GM21360 (cell line): ENCODE results near the gene TDRD9.
"Not testable (repeated sequence)": the region's sequence is repeated elsewhere in the genome, so short reads cannot be mapped to it uniquely, and the experiment has no call there.

Source experiments
- ATAC-seq: cut with Tn5 transposase; IDR thresholded peaks from one replicate; pipeline ENCODE4 v1.9.1; 2021; ENCODE audit warnings: mild to moderate bottlenecking, moderate library complexity; ENCODE audit not compliant: unreplicated experiment

TDRD9 gene, protein sequence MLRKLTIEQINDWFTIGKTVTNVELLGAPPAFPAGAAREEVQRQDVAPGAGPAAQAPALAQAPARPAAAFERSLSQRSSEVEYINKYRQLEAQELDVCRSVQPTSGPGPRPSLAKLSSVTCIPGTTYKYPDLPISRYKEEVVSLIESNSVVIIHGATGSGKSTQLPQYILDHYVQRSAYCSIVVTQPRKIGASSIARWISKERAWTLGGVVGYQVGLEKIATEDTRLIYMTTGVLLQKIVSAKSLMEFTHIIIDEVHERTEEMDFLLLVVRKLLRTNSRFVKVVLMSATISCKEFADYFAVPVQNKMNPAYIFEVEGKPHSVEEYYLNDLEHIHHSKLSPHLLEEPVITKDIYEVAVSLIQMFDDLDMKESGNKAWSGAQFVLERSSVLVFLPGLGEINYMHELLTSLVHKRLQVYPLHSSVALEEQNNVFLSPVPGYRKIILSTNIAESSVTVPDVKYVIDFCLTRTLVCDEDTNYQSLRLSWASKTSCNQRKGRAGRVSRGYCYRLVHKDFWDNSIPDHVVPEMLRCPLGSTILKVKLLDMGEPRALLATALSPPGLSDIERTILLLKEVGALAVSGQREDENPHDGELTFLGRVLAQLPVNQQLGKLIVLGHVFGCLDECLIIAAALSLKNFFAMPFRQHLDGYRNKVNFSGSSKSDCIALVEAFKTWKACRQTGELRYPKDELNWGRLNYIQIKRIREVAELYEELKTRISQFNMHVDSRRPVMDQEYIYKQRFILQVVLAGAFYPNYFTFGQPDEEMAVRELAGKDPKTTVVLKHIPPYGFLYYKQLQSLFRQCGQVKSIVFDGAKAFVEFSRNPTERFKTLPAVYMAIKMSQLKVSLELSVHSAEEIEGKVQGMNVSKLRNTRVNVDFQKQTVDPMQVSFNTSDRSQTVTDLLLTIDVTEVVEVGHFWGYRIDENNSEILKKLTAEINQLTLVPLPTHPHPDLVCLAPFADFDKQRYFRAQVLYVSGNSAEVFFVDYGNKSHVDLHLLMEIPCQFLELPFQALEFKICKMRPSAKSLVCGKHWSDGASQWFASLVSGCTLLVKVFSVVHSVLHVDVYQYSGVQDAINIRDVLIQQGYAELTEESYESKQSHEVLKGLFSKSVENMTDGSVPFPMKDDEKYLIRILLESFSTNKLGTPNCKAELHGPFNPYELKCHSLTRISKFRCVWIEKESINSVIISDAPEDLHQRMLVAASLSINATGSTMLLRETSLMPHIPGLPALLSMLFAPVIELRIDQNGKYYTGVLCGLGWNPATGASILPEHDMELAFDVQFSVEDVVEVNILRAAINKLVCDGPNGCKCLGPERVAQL (N-terminal part only)

DNA sequence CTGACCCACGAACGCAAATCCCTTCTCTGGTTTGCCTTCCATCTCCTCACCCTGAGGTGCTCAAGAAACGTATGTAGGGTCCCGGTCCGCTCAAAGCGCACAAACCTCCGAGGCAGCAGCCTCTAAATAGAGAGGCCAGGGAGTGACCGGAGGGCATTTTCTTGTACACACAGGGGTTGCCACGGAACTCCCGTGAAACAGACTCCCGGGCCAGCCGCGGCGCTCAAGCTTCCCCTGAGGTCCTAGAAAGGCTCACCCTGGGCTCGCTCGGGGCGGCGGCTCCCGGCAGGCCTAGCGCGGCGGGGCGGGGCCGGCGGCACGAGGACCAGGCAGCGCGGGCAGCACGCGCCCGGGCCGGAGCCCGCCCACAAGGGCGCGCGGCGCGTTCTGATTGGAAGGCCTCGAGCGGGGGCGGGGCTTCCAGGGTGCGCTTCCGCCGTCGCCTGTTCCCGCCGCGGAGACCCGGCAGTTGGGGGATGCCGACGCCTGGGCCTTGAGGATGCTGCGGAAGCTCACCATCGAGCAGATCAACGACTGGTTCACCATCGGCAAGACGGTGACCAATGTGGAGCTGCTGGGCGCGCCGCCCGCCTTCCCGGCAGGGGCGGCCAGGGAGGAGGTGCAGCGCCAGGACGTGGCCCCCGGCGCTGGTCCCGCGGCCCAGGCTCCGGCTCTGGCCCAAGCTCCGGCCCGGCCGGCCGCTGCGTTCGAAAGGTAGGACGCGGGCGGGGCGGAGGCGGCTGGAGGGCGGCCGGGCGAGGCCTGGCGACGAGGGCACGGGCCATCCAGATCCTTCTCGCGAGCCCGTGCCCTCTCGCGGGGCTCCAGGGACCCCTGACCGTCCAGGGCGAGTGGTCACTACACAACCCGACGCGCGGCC is at the start of gene TDRD9:
Gene TDRD9 (plus strand): TSS at position 446 of the 880 bp plus-strand sequence. CDS start 54 bp downstream, at position 500.
- ATAC-seq = no peak

DNA sequence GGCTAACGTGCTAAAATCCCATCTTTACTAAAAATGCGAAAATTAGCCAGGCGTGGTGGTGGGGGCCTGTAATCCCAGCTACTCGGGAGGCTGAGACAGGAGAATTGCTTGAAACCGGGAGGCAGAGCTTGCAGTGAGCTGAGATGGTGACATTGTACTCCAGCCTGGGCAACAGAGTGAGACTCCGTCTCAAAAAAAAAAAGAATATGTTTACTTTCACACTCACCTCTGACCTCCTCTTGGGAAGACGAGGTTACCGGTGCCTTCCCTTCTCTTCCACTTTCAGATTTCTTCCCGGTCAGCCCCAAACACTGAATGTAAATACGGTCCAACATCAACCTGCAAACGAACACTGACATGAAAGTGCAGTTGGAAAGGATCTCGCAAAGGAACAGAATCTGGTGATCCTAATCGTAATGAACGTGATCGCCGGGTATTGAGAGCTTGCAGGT is 49.1 kb upstream of the TDRD9 start:
- ATAC-seq = no peak

DNA sequence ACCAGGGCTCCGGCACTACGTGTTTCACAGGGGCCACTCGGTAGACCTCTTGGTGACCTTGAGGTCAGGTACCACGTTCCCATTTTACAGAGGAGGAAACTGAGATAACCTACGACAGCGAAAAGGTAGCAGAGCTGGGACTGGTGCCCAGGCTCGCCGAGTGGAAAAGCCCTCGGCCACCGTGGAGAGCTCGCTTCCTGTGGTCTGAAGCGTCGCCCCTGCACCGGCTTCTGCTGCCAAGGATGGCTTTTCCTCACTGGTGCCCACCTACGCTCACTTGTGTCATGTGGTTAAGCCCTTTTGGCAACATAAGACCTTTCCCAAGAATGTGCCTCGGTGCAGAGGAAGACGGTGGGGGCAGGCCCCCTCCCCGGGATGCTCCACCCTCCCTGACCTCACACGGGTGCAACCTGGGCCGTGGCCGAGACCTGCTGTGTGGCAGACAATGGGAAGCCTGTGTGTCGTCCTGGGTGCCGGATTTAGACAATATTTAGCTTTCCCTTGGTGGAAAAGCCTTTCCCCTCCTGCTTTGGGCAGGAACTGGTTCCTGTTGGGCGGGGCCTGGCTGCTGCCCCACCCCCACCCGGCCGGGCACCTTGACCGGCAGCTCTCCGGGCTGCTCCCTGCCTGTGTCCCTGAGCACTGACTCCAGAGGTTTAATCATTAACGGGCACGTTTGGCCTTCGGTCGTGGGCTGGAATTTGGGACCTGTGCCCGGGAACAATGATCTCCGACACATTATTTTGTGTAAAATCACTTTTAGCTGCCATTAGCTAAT is 48.5 kb upstream of the TDRD9 start:
- ATAC-seq = no peak

DNA sequence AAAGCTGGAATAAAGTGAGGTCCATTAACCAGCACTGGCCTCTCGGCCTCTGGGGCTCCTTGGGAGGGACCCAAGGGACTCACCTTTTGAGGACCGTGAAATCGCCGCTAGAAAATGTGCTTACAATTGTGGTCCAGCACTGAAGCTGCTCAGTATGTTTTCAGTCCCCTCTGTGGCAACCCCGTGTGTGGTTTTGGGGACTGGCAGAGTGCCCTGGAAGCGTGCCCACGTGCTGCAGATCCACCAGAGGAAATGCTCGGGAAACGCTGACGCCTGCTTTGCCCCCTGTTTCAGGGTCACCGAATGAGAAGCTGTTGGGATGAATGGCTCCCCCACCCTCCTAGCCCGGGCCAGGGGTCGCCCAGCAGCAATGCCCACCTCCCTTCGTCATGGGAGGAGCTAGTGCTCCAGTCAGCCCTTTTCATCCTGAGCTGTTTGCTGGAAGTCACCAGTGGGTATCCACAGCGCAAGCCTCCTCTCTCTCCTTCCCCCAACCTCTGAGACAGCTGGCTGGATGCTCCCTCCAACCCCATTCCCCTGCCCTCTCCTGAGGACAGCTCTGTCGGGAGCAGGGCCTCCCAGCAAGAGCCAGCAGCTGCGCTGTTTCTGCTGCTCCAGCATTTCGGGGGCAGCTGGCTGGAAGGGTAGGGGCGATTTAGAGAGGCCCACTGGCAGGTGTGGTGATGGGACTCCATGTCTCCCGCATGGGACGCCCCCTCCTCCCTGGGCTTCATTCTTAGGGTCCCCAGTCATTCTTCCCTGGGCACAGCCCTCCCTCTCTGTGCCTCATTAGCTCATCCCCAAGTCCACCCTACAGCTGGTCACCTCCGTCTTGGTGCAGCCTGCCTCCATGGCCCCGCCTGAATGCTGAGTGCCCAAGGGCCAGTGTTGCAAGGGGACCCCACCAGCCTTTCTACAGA is 47.6 kb upstream of the TDRD9 start:
- no peak for ATAC-seq

DNA sequence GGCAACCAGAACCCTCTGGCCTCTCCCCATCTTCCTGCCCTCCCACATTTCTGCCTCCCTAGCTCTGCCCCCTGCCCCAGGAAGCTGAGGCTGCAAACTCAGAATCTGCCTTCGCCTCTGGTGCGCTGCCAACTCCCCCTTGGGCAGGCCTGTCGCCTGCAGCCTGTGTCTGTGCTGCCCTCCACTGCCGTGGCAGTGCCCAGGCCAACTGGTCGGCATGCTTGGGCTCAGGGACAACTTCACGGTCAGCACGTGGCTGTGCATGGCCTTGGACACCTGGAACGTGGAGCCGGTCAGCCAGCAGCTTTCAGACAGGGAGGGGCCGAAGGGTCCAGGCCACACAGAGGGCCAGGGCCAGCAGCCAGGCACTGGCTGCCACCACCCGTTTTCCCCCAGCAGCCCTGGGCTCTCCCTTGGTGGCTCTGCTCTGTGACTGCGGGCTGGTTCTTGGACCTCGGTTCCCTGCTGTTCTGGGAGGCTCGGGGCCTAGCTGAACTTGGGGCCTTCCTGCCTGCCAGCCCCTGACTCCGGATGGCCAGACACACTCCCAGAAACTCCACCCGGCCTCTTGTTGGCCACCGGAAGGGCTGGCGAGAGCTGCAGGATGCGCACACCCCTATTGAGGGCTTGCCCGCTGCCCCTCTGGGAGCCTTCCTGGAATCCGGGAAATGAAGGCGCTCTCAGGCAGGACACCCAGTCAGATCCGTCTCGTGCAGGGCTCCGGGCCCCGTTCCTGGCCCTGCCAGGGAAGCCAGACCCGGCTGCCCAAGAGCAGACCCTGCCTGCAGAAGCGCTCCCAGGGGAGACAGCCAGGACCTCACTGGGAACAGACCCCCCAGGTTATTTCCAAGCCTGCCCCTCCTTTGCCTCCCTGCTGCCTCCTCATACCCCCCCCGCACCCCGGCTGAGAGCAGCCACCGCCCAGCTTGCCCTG is 46.7 kb upstream of the TDRD9 start:
- ATAC-seq = no peak

DNA sequence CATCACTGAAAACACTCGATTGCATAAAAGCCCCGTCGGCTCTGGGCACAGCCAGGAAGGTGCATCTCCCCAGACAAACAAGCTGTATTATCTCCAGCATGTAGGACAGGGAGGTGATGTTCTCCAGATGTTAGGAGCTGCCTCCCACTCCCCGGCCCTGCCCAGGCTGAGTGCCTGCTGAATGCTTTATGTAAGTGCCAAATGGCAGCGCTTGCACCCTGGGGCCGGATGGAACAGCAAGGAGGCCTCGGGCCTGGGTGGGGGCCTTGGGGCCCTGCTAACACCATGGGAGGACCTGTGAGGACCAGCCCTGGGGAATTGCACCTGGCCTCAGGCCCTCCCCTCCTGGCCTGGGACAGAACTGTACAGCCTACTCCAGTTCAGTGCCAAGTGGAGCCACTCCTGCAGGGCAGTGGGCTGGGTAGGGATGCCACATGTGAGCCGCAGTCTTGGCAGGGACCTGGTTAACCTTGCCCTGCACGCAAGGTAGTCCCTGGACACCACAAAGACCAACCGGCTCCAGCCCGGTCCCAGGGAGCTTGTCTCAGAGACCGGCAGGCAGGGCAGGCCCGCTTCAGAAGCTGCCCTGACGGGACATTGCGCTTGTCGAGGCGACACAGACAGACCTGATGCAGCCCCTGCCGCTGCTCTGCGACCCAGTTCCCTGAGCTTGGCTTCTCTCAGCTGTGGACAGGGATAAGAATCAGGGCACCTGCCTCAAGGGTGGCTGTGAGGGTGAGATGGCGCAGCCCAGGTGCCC is 45.6 kb upstream of the TDRD9 start:
- no peak for ATAC-seq

DNA sequence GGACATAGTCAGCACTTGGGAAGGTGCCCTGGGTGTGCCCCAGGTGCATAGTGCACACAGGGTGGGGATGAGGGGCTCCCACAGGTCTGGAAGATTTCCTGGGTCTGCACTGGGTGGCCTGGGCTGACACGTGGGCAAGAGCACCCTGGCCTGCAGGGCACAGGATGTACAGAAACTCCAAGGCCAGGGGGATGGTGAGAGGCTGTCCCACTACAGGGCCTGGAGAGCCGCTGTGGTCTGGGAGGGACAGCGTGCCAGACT is 45.1 kb upstream of the TDRD9 start:
- no peak for ATAC-seq

DNA sequence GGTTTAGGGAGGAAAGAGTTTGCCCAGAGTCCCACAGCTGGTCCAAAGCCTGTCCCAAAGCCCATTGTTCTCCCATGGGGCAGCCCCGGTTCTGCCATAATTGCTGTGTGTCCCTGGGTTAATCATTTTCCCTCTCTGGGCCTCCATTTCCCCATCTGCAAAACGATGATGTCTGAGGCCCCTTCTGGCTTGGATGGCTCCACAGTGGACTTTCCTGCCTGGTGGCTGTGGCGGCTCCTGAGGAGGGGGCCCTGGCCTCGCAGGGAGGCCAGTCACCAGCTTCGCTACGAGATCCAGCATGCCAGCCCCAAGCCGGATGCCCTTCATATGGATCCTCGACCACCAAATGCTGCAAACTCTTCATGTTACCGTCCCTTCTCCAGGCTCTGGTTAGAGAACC is 43.4 kb upstream of the TDRD9 start:
- ATAC-seq = no peak

DNA sequence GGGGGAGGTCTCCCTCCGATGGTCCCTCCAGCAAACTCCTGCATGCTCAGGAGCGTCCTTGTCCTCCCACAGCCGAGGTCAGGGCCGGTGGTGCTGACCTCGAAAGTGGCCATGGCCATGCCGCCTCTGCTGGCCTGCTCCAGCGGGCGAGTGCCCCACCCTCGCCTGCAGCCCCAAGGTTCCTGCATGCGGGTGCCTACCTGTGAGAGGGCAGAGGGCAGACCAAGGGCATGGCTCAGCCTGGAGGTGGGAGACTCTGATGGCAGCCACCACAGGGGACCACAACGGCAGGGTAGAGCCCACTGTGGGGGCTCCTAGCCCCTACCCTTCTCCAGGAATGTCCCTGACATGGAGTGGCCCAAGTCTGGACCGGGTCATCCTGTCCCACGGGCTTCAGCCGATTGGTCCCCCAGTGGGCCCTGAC is 42.7 kb upstream of the TDRD9 start:
- no peak for ATAC-seq

DNA sequence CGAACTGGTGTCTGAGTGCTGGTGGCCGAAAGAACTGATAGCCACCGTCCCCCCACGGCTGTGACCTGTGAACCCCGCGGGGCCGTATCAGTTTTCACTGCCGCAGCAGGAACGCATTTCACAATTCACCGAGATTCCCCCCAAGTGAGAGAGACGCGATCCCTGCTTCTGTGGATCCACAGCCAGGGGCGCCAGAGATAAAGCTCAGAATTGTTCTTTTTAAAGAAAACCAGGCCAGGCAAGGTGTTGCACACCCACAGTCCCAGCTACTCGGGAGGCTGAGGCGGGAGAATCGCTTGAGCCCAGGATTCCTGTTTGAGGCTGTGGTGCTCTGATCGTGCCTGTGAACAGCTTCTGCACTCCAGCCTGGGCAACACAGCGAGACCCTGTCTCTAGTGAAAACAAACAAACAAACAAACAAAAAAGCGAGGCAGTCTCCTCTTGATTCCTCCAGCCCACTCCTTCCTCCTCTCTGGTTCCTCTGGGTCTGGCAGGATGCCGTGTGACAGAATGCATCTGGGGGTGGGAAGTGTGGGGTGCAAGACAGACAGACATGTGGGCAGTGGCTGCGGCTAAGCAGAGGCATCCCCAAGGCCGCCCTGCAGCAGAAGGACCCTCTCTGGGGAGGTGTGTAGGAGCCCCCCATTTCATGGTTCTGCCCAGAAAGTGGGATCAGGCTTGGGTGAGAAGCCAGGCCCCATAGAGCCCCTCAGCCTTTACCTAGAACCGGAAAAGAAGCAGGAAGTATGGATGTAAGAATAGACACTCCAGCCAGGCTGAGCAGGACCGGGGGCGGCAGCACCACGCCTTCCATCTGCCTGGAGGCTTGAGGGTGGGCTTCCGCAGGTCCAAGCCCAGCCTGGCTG is 41.7 kb upstream of the TDRD9 start:
- ATAC-seq = no peak

DNA sequence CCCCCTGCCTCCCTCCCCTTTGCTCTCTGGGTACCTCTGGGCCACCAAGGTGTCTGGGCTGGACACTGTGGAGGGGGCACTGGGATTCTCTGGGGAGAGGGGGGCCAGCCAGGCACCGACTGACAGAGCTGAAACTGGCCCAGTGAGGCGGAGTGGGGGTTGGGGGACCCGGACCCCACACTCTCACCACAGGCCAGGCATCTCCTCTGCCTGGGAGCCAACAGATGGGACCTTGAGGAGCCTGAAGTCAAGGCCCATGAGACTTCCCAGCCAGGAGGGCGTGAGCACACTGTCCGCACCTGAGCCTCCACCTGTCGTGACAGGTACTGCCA is 41.1 kb upstream of the TDRD9 start:
- ATAC-seq = no peak

DNA sequence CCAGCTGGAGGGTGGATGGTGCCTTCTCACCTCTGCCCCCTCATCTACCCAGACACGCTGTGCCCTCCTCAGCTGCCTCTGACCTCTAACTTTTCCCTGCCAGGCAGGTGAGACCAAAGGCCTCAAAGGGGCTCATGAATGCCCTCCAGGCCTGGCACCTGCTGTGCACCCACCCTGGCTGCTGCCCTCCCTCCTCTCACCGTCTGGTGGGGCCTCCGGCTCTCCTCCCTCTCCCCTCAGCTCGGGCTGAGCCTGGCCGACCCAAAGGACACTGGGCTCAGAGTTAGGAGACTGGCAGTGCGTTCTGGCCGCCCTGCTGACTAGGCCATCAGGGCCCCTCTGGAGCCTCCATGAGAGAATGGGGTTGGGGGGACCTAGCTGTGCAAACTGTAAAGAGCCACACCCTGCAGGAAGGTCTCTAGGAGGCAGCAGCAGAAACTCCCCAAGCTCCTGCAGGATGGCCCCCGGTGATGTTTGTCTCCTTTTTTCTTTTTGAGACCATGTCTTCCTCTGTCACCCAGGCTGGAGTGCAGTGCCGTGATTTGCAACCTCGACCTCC is 40.6 kb upstream of the TDRD9 start:
- ATAC-seq = no peak

DNA sequence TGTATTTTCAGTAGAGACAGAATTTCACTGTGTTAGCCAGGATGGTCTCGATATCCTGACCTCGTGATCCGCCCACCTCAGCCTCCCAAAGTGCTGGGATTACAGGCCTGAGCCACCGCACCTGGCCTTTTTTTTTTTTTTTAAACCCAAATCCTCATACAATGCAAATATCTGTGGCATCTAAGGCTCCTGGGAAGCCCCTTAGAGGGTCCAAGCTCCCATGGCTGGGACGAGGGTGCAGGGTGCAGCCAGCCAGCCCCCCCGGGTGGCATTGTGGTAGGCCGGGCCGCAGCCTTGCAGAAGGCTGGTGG is 39.3 kb upstream of the TDRD9 start:
- ATAC-seq = not testable (repeated sequence)

DNA sequence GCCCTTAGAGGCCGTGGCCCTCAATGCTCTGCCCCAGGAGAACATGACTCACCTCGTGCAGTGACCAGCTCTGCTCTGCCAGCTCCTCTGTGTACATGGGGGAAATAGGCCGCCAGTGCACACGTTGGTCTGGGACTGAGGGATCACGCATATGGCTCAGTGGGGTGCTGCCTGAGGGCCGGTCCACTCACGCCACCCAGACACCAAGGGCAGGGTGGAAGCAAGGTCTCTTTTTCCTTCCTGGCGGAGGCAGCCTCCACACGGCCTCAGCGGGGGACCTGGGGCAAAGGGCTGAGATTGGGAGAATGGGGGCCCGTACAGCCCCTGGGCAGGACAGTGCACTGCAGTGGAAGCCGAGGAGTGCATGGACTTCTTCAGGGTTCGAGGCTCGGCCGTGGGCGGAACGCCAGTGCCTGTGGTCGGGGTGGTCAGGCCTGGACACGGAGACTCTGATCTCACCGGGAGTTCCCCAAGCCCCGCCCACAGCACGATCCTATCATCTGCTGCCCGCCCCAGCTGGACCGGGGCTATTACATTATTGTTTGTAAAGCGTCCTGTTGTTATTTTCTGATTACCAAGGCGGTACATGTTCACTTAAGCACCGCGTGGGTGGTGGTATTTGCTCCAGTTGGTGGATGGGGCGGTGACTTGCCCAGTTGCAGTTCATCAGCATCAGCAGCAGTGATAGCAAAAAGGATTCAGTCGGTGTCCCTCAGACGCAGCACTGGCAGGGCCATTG is 38.8 kb upstream of the TDRD9 start:
- no peak for ATAC-seq

DNA sequence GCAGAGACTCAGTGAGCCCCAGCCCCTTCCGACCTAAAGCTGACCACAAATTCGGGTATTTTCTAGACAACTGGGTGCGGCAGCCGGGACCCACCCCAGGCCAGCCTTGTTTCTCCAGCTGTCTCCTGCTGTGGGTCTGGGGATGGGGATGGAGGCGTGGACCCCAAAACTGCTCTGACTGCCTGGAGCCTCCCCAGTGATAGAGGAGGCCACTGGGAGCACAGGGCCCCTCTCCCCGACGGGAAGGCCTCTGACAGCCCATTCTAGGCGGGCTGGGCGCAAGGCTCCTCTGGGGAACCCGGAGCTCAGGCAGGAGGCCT is 38.2 kb upstream of the TDRD9 start:
- ATAC-seq = no peak
